Activated CD8-positive, alpha-beta memory T cell treated with anti-CD3 and anti-CD28 coated beads, Interleukin-2, amount 50 U/mL, for 1 hour (primary cell): Measurements from ENCODE around the gene PPP1R12A.
"Not testable (repeated sequence)": the region's sequence is repeated elsewhere in the genome, so short reads cannot be mapped to it uniquely, and the experiment has no call there.

ENCODE experiments used
- DNase-seq: peaks from one replicate; pipeline ENCODE4 v3.0.0-alpha.2; 2020; ENCODE audit errors: extremely low read depth

Gene PPP1R12A

DNA sequence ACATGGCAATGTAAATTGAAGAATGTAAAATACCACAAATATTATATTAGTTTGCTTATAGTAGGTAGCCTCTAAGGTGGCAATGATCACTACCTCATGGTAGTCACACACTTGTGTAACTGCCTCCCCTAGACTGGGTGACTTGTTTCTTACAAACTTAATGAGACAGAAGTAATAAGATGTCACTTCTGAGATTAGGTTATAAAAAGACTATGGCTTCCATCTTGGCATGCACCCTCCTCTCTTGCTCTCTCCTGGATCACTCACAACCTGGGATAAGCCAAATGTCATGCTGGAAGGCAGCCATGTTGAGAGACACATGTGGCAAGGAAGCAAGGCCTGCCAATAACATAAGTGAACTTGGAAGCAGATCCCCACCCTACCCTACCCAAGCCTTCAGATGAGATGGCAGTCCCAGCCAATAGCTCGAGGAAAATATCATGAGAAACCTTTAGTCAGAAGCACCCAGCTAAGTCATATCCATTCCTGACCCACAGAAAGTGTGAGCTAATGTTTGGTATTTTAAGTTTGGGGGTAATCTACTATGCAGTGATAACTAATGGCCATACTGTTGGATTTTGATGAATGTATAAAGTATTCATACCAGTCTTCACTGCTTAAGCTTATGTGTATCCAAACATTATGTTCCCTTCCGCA is 43.3 kb downstream of the PPP1R12A start:
- no peak for DNase-seq

DNA sequence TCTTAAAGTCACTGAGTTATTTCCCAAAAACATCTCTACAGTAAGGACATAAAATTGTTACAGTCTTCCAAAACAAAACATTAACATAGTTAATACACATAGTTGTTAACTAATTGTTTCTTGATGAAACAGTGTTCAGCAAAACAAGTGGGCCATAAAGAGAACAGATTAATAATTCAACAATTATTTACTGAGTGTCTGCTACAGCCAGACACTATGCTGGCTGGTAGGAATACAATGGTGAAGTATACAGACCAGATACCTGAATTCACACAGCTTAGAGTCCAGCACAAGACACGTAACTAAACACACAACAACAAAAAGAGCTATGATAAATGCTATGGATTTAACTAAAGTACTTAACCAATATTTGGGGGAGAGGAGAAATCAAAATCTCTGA is 47.0 kb downstream of the PPP1R12A start:
- DNase-seq: no peak

DNA sequence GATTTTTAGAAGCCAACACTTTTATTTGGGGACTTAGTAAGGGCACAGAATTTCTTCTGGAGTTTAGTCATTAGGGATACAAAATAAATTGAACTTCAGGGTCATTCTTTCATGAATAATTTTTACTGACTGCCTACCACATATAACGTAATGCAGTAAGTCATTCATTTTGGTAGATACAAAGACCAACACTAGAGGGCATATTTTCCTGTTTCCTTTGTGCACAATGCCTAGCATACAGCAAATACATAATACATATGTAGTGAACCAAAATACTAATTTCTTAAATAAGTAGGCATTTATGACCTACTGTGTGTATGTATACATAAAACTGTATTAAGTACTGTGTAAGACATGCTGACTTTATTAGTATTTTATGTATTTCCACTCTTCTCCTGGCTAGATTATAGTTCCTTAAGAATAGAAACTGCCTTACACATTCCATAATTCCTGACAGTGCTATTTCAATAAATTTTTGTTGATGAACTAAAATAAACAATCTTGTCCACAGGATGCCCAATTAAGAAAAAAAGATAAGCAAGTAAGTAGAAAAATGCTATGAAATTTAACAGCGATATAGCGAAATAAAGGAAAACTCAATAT is 47.9 kb downstream of the PPP1R12A start:
- no peak for DNase-seq

DNA sequence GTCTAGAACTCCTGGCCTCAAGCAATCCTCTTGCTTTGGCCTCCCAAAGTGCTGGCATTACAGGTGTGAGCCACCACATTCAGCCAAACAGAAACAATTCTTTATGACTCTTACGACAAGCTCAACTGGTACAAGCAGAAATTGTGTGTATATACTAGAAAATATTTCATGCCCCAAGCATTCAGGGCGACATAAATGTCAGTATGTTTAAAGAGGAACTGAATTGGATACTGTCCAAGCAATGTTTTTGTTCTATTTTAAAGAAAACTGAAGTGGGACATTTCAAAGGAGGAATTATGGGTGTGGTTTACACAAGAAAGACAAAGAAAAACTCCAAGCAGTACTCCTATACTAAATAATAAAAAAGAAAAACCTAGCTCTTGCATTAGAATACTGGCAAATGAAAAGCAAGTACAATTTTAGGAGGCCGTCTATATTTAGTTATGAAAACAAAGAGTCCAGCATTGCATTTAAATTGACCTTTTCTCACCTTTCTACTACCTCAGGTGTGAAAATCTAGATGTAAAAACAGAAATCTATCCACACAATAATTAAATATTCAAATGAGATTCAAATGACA is 48.9 kb downstream of the PPP1R12A start:
- DNase-seq: no peak

DNA sequence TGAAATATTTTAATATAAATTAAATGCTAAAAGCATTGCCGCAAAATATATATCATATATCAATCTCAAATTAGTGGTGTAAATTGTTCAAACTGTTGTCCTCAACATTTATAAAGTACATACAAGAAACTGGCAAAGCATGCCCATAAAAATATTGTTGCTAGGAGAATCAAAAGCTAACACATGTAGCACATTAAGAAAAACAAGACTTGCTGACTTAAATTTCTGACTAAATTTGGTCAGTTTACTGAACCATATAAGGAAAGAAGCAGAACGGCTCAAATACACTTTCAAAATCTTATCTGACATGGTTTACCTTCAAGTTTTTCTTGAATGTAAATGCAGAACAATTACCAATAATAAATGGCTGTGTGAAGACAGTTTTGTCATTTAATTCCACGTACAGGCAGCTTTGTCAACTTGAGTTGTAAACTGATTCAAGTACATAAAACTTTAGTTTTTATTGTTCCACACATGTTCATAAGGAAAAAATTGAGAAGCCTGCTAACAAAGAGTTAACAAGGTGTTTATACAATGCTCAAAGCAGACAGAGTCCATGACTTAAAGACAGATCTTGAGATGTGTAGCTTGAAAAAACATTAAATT is 50.4 kb downstream of the PPP1R12A start:
- DNase-seq: no peak

DNA sequence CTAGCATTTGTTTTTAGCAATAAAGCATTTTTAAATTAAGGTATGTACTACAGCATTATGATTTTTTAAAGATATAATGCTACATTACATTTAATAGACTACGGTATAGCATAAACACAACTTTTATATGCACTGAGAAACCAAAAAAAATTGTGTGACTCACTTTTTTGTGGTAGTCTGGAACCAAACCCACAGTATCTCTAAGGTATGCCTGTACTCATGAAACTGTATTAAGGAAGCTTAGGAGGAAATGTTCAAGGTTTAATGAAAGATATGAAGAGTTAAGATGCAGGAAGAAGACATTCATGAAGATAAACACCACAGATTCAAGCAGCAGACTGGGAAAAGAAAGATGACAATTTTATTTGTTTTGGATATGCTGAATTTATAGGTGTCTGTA is 51.7 kb downstream of the PPP1R12A start:
- DNase-seq: no peak

DNA sequence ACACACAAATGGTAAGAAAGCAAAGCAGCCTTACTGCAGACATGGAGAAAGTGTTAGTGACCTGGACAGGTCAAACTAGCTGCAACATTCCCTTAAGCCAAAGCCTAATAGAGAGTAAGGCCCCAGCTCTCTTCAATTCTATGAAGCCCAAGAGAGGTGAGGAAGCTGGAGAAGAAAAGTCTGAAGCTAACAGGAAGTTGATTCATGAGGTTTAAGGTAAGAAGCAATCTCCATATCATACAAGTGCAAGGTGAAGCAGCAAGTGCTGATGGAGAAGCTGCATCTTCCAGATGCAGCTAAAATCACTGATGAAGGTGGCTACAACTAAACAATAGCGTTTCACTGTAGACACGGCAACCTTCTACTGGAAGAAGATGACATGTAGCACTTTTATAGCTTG is 53.5 kb downstream of the PPP1R12A start:
- DNase-seq: no peak

DNA sequence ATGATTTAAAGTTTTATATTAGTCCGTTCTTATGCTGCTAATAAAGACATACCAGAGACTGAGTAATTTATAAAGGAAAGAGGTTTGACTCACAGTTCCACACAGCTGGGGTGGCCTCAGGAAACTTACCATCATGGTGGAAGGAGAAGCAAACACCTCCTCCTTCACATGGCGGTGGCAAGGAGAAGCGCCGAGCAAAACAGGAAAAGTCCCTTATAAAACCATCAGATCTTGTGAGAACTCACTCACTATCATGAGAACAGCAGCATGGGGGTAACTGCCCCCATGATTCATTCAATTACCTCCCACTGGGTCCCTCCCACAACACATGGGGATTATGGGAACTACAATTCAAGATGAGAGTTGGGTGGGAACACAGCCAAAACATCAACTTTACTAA is 56.4 kb downstream of the PPP1R12A start:
- not testable (repeated sequence) for DNase-seq

DNA sequence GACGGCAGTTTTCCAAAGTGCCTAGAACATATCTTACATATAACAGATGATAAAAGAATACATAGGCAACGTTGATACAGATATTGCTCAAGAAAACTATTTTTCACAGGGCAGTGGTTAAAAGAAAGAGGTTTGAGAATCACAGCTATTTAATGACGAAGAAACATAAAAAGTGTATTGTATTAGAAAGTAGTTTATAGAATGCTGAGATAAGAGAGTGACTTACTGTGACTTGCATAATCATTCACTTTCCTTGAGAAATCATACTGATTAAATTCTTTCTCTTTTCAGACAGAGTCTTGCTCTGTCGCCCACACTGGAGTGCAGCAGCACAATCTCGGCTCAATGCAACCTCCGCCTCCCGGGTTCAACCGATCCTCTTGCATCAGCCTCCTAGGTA is 57.7 kb downstream of the PPP1R12A start:
- DNase-seq: no peak

DNA sequence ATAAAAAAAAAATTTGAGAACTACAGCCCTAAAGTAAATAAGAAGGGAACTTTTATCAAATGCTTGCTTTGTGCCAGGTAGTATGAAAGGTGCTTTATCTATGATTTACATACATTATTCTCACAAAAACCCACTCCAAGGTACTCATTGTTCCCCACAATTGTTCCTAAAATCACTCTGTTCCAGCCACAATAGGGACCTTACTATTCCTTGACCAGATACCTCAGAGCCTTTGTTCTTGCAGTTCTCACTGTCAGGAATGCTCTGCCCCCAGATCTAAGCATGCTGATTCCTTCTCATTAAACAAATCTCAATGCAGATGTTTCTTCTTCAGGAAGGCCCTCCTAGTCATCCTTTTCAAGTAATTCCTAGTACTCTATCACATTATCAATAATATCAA is 60.2 kb downstream of the PPP1R12A start:
- no peak for DNase-seq

DNA sequence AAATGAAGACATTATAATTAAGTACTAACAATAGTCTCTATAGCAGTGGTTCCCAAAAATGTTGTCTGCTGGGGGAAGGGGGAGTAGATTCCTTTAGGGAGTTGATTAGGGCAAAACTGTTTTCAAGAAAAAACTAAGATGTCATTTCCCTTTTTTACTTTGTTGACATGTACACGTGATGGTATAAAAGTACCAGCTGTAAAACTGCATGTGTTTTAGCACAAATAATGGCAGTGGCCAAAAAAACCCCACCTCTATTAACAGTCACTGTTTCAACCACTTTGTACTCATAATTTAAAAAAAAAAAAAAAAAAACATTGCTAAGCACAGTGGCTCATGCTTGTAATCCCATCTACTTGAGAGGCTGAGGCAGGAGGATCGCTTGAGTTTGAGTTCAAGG is 61.7 kb downstream of the PPP1R12A start:
- DNase-seq: no peak

DNA sequence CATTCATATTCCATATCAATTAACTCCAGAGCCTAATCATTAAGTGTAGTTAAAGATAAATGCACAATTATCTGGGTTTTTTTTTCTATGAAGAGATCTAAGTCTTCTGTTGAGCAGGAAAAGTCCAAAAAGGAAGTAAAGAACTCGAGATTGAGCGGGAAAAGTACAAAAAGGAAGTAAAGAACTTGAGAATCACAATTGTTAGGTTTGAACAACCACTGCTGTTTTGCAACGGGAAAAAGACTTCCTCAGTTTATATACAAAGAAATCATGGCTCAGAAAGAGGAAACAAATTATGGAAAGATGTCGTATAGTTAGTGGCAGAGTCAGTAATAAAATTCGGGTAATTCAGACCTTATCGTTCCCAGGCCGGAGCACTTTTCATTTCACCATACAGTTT is 63.3 kb downstream of the PPP1R12A start:
- no peak for DNase-seq

DNA sequence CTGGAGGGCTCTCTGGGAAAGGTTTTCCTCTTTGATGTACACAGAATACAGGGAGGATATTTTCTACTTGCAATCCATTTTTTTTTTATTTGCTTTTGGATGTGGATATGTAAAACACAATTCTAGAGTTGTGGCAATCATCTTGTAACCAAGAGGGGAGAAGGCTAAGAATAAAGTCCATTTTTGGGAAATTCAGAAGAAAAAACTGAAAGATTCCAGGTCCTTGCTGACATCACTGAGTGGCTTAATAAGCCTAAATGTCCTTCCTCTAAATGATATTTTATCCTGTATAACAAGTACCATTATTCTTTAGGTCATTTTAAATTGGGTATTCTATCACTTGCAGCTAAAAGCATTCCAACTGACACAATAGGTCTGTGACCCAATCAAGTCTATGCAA is 64.0 kb downstream of the PPP1R12A start:
- no peak for DNase-seq

DNA sequence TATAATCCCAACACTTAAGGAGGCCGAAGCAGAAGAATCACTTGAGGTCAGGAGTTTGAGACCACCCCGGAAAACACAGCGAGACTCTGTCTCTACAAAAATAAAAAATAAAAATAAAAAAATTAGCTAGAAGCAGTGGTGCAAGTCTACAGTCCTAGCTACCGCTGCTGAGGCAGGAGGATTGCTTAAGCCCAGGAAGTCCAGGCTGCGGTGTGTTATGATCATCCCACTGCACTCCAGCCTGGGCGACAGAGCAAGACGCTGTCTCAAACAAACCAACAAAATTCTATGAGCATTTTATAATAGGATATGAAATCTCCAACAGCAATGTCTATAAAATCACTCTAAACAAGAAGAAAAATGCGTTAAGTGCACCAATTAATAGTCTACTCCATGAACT is 75.3 kb downstream of the PPP1R12A start:
- DNase-seq: no peak

DNA sequence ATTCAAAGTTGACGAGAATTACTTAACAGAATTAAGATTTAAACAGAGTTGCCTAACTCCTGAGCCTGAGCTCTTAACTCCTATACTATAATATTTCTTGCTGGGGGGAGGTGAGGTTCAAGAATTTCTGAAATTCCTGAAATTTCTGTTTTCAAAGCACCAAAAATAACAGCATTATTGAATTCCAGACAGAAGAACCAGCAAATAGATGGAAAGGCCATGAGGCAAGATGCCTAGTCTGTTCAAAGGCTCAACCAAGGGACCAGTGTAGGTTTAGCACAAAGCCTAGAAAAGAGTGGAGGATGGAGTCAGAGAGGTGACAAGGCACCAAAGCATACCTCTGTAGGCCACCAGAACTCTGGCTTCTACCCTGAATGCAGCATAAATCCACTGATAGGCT is 76.4 kb downstream of the PPP1R12A start:
- no peak for DNase-seq

DNA sequence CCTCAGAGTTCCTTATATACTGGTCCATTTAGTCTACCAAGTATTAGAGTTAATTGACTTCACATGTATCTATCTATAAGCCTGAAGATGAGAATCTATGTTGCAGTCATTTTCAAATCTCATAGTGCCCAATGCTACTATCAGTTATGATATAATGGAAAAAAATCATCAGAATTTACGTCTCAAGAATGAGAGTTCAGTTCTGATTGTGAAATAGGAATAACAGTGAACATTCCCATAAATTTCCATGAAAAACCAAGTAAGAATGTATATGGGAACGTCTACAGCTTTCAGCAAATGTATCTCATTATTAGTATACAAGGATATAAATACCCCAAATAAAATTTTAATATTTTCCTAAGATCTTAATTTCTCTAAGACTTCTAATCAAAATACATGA is 77.2 kb downstream of the PPP1R12A start:
- DNase-seq: no peak

DNA sequence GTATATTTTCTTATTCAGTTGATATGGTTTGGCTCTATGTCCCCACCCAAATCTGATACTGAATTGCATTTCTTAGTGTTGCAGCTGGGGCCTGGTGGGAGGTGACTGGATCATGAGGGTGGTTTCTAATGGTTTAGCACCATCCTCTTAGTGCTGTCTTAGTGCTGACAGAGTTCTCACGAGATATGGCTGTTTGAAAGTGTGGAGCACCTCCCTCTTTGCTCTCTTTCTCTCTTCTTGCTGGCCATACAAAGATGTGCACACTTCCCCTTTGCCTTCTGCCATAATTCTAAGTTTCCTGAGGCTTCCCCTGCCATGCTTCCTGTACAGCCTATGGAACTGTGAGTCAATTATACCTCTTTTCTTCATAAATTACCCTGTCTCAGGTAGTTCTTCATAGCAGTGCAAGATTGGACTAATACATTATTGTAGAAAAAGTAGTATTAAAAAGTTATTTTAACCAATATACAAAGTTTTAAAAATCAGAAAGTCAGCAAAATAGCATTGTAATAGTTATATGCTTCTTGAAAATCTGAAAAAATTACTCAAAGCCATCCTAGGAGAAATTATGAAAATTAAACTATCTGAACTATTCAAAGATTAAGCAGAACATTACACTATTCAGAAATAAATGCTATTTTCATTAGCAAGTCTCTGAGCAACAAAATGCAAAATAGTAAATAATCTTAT is 84.1 kb downstream of the PPP1R12A start:
- no peak for DNase-seq

DNA sequence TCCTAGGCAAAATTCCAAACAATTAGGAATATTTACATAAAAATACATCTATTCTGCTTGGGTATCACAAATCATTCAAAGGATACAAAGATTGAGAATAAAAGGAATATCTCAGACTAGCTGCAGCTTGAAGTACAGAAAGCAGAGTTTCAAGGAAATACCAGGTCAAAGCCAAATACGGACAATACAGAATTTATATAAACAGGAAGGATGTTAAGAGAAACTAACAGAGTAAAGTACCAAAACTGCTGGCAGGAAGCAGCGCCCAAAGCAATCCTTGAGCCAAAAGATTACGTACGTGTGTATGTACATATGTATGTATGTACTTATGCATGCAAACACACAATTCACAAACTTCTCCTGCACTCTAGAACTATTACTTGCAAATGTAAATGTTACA is 86.6 kb downstream of the PPP1R12A start:
- no peak for DNase-seq

DNA sequence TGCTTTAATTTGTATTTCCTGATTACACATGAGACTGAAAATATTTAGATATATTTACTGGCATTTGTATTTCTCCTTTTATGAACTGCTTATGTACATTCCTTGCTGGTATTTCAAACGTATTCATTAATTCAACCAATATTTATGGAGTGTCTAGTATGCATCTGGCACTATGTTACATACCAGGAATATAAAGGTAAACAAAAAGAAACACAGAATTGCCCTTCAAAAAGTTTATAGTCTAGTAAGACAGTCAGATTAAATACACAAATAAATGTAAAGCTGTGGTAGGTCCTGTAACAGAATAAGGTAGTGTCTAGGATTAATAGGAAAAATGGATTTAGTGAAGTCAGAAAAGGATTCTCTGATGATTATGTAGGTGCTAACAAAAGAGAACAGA is 87.5 kb downstream of the PPP1R12A start:
- DNase-seq: no peak

DNA sequence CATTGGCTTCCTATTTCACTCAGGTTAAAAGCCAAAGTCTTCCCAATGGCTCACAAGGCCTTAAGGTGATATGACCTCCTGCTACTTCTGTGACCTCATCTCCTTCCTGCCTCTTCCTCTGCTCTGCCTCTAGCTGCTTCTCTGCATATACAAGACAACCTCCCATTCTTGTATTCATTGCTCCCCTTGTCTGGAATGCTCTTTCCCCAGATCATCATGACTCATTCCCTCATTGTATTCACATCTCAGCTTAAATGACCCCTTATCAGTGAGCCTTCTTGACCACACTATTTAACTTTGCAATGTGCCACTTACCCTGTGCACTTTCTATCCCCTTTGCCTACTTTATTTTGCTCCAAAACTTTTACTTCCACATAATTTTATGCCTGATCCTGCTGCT is 90.2 kb downstream of the PPP1R12A start:
- no peak for DNase-seq

DNA sequence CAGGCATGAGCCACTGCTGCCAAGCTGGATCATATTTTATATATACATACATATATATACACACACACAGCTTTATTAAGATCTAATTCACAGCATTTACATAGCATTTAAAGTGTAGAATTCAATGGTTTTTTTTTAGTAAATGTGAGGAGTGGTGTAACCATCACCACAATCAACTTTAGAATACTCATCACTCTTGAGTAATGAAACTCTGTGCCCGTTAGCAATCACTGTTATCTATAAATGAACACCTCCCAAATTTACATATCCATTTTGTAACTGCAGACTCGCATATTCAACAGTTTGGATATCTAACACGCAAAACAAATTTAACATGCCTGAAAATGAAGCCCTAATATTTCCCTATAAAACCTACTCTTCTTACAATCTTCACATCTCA is 90.9 kb downstream of the PPP1R12A start:
- DNase-seq: no peak

DNA sequence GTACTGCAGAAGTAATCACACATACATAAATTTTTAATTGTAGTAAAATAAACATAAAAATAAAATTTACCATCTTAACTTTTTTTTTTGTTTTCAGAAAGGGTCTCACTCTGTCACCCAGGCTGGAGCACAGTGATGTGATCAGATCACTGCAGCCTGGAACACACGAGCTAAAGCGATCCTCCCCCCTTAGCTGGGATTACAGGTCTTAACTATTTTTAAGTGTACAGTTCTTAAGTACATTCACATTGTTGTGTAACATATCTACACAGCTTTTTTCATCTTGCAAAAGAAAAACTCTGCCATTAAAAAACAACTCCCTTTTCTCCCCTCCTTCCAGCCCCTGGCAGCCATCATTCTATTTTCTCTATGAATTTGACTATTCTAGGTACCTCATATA is 92.3 kb downstream of the PPP1R12A start:
- no peak for DNase-seq

DNA sequence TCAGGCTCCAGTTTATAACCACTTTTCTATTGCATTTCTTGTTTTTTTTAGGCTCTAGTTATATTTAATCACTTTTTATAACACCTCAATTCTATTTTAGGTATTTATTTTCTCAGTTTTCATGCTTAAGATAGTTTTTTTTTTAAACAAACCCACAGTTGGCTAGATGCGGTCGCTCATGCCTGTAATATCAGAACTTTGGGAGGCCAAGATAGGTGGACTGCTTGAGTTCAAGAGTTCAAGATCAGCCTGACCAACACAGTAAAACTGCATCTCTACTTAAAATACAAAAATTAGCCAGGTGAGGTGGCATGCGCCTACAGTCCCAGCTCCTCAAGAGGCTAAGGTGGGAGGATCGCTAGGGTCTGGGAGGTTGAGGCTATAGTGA is 93.0 kb downstream of the PPP1R12A start:
- DNase-seq: no peak
